ENCODE data around the gene PCNX2.
A peak's percentile ranks its signal among the peaks of the same experiment; 100 is the strongest.
"Not testable (repeated sequence)": the region's sequence is repeated elsewhere in the genome, so short reads cannot be mapped to it uniquely, and the experiment has no call there.

Gene PCNX2

GRCh38 chr1:233158322-233158721 is 137.2 kb downstream of the PCNX2 start:
- no peak for DNase-seq (ENCODE audit: low spot score)

- no peak for DNase-seq (ENCODE audit: low spot score)
These were observed 138.3 kb downstream of the PCNX2 start for GRCh38 chr1:233157245-233157644.

GRCh38 chr1:233151861-233152260 is 143.7 kb downstream of the PCNX2 start:
- no peak for DNase-seq (ENCODE audit: low spot score)

- DNase-seq (ENCODE audit: low spot score) = no peak
These were observed 151.1 kb downstream of the PCNX2 start for GRCh38 chr1:233144434-233144833.

DNA sequence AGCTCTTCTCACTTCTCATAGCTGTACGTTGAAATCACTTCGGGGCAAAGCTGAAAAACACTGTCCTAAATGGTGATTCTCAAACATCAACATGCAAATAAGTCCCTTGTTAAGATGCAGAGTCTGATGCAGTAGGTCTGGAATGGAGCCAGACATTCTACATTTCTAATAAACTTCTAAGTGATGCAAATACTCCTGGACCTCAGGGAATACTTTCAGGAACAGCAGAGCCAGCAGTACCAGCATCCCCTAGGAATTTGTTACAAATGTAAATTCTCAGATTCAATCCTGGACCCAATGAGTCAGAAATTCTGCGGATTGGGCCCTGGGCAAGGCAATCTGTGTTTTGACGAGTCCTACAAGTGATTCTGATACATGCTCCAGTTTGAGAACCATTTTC is 152.3 kb downstream of the PCNX2 start:
- no peak for DNase-seq (ENCODE audit: low spot score)

DNA sequence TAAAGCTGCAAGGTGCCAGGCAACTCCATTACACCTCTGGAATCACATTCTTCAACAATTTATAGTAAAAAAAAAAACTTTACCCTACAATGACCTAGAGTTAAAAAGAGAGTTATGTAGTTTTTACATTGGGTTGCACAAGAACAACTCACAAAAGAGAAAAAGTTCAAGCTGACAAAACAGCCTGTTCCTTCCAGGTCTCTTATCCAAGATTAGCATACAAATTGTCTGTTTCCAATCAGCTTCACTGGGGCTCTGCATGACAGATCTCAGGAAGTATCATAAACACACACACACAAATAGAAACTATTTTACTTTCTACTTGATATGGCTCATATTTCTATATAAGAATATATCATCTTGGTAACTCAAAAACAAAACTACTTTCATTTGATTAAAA is 154.6 kb downstream of the PCNX2 start:
- peak; percentile 2 for DNase-seq (ENCODE audit: low spot score)

GRCh38 chr1:233140499-233140898 is 155.0 kb downstream of the PCNX2 start:
- no peak for DNase-seq (ENCODE audit: low spot score)

DNA sequence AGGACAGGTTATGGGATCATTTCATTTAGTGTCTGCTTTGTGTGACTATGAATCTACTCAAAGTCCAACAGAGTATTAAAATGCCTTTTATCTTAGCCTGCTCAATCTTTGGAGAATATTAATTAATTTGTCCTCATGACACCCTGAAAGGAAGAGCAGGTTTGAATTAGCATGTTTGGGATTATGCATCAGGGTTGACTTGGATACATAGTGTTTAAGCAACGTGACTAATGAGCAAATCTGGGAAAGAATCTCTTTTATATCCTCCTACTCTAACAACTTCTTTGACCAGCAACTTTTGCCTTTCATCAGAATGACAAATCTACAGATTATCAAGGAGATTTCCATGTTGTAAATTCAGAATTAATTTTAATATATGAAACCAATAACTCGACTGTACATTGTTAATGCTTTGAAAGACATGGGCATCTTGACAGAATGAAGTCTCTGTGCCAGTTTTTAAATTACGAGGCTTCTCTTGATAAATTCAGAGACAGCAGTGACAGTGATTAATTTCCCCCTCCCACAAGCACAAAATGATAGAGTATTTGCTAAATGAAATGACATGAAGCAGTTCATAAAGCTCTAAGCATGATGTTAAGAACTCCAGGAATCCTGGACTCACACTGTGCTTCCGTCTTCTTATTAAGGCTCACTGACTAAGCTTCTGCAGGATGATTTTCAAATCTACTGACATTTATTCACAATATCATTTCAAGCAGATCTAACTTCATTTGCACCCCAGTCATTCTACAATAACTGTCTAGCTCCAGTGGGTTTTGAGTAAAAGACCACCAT is 156.5 kb downstream of the PCNX2 start:
- DNase-seq (ENCODE audit: low spot score) = no peak

DNA sequence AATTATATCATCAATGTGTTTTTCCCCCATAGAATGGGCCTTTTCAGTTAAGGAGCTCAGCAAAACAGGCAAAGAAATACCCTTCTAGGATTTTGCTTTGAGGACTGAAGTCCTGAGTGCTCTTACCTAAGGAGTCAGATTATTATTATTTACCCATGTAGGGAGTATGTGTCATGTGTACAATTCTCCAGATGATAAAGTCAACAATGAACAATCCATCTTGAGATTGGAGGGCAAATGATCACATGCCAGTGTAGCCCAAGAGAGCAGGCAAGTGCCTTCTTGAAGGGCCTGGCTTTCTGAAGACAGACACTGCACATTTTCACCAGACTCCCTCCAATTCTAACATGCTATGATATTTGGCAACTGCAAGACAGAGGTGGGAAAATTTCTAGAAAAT is 159.7 kb downstream of the PCNX2 start:
- no peak for DNase-seq (ENCODE audit: low spot score)

DNA sequence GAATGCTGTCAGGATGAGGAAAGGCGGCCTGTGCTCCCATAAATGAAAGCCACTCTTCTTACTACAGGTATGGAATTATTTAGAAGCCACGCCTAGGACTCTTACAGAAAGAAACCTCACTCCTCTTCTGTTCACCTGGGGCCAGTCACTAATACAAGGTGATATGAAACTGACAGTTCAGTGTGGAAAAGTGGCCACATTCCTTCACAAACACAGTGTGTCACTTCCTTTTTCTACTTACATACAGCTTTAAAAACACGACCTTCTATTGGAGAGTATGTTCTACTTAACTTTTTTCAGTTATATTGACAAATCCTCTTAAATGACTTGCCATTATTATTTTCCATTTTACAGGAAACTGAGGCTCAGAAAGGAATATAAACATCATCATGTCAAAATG is 163.1 kb downstream of the PCNX2 start:
- DNase-seq (ENCODE audit: low spot score) = no peak

DNA sequence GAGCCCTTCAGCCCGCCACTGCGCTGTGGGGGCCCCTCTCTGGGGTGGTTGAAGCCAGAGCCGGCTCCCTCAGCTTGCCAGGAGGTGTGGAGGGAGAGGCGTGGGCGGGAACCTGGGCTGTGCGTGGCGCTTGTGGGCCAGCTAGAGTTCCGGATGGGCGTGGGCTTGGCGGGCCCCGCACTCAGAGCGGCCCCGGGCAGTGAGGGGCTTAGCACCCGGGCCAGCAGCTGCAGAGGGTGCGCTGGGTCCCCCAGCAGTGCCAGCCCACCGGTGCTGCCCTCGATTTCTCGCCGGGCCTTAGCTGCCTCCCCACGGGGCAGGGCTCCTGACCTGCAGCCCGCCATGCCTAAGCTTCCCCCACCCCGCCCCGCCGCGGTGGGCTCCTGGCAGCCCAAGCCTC is 166.5 kb downstream of the PCNX2 start:
- DNase-seq (ENCODE audit: low spot score) = not testable (repeated sequence)

DNA sequence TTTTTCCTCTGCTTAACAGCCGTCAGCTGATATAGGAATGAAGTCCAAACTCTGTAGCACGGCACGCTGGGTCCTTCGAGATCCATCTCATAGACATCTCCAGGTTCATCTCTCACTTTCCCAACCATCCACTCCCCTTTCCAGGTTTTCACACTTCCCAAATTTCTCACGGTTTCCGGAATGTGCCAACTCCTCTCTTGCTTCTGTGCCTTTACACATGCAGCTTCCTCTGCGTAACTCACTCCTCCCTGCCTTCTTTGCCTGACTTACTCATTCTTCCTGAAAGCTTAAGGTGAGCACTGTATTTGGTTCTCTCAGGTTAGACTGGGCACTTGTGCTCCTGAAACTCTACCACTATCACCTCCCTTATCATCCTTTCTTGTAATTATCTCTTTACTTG is 168.4 kb downstream of the PCNX2 start:
- DNase-seq (ENCODE audit: low spot score) = no peak

DNA sequence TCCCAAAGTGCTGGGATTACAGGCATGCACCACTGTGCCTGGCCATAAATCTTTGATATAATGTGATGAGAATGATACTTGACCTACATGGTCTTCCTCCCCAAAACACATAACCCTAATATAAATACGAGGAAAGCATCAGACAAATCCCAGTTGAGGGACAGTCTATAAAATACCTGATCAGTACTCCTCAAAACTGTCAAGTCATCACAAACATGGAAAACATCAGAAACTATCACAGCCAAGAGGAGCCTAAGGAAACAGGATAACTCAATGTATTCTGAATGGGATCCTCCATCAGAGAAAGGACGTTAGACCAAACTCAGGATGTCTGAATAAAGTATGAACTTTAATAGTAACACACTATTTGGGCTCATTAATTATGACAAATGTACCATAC is 172.7 kb downstream of the PCNX2 start:
- DNase-seq (ENCODE audit: low spot score) = no peak

DNA sequence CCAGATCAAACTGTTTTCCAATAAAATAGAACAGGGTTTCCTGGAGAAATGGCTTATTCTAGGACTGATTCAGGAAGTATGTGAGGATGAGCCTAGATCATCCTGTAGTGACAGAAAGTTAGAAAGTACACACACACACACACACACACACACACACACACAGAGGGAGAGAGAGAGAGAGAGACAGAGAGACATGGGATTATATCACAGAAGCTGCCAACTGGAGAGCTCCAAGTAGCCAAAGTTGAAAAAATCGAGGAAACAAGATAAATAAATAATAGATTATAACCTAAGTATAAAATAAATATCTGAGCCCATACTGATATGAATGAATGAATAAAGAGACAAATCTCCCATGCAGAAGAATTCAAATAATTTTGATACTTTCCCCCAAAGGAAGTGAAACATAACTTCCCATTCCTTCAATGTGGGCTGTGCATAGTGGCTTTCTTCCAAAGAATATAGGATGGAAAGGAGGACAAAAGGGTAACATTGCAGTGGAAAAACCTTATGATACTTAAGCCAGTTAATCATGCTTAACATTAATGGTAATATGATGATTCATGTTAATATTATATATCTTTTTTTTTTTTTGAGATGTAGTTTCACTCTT is 173.5 kb downstream of the PCNX2 start:
- DNase-seq (ENCODE audit: low spot score) = no peak

GRCh38 chr1:233114860-233115259 is 180.7 kb downstream of the PCNX2 start:
- DNase-seq (ENCODE audit: low spot score) = no peak

DNA sequence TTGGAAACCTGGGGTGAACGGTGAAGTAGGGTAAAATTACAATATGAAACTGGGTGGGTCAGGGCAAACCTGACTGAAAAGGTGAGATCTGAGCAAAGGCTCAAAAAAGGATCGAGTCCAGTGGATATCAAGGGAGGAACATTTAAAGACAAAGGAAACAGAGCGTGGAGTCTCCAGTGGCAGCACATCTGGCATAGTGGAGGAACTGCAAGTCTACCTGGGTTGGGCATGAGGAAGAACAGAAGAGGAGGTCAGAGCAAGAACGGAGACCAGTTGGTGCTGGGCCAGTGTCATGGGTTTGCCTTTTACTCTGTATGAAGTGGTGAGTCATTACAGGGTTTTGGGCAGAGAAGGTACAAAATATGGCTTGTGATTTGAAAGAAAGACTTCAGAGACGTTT is 181.4 kb downstream of the PCNX2 start:
- peak; percentile 10 for DNase-seq (ENCODE audit: low spot score)

DNA sequence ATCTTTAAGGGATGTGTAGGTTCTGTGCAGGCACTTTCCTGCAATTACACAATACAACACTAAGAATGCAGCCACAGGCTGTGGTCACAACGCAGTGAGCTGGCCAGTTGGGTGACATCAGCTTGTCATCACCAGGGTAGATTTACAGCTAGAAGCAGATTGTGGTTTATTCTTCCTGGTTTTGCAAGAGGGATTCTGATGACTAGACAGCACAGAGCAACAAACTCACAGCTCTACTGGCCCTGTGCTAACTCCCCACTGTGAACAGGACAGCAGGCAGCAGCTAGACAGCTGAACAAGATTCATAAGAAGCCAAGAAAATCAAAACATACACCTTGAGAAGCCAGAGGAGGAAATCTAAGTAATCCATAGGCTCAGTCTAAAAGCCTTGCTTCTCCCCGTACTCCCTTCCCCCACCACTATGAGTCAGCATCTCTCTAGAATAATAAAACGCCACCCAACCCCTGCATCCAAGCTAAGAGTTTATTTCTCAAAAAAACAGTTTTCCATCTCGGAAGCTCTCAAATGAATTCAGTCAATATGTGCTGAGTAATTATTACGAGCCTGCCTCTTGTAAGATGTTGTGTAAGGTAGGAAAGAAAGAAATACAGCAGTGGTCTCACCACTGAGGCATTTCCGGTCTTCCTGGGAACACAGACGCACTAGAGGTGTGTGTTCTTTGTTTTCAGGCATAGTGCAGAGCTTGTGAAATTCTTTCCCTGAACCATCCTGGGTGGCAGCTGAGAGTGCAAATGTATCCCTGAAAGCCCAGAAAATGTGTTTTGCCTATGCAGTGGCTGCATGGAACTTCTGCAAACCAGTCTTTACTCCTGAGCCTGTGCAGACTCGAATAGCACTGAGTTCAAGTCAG is 182.3 kb downstream of the PCNX2 start:
- peak; percentile 84 for DNase-seq (ENCODE audit: low spot score)

GRCh38 chr1:233112186-233113008 is 183.1 kb downstream of the PCNX2 start:
- no peak for DNase-seq (ENCODE audit: low spot score)

GRCh38 chr1:233111731-233112130 is 183.8 kb downstream of the PCNX2 start:
- no peak for DNase-seq (ENCODE audit: low spot score)

DNA sequence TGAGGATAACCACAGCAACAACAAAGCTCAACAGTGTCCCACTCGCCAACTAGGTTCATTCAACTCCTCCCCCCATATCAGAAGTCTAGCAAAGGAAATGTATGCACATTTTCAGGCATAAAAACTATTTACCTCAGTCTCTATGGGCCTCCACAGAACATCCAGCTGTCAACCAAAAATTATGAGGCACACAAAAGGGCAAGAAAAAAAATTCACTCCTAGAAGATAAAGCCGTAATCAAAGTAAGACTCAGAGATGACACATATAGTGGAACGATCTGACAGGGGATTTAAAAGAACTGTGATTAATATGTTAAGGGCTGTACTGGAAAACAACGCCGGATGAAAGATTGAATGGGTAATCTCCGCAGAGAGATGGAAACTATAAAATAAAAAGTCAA is 186.4 kb downstream of the PCNX2 start:
- DNase-seq (ENCODE audit: low spot score) = no peak

DNA sequence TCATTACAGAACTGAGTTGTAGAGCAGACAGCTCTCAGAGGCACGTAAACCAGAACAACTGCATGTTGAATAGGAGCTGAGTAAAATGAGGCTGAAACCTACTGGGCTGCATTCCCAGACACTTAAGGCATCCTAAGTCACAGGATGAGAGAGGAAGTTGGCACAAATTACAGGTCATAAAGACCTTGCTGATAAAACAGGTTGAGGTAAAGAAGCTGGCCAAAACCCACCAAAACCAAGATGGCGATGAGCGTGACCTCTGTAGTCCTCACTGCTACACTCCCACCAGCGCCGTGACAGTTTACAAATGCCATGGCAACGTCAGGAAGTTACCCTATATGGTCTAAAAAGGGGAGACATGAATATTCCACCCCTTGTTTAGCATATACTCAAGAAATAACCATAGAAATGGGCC is 187.8 kb downstream of the PCNX2 start:
- not testable (repeated sequence) for DNase-seq (ENCODE audit: low spot score)

DNA sequence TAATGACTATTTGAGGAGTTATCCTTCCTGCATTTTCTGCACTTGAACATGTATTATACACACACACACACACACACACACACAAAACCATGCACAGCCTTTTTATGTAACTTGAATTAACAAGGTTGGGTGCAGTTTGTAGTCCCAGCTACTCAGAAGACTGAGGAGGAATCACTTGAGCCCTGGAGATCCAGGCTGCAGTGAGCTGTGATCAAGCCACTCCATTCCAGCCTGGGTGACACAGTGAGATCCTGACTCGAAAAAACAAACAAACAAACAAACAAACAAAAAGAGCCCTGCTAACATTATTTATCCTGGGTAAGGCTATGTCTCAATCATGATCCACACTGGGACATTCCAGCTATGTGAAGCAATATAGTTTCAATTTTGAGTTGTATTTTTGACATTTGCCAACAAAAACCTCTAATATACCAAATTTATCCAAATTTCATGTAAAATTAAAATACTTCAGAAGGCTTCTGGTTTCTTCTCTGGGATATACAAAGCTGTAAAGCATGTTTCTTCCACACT is 188.3 kb downstream of the PCNX2 start:
- DNase-seq (ENCODE audit: low spot score) = no peak

Data from activated CD4-positive, alpha-beta T cell treated with anti-CD3 and anti-CD28 coated beads, Interleukin-2, Interleukin-4, amounts not matched to agents 100 ng/mL and 50 ng/mL, durations not matched to agents 16 hours and 8 hours (primary cell).